Adipose tissue (tissue), 3 donors: ENCODE data around the gene VKORC1L1. TPM values are rescaled to one million over a fixed set of nuclear protein-coding genes. Genes with fewer than 3 reads are reported as not detected.
"Not testable (repeated sequence)": the region's sequence is repeated elsewhere in the genome, so short reads cannot be mapped to it uniquely, and the experiment has no call there.

ENCODE experiments used
- H3K27ac ChIP-seq: one replicate; pipeline ENCODE4 v1.5.1; 2013; ENCODE audit warnings: low read depth, low read length
- WGBS, 3 donors: extraction: QIAGEN DNeasy Blood & Tissue Kit; methylation state at CpG; one replicate each; pipeline ENCODE4 v1.1.7; 2013; 5-methylcytosine and 5-hydroxymethylcytosine counted together
- polyA plus RNA-seq, 3 donors: library from polyadenylated mRNA; stranded (reverse); fragments of 200-250 nt; gene quantifications; one replicate each; pipeline ENCODE4 v1.2.3, GENCODE V29; 2013
- donor health status: healthy with polysubstance abuse.
- donor health status: Bipolar disorder and iron deficiency.
- donor health status: healthy.

The VKORC1L1 gene
- polyA plus RNA-seq, 3 donors: 10.4 to 66.8 (median 21.6) TPM

DNA sequence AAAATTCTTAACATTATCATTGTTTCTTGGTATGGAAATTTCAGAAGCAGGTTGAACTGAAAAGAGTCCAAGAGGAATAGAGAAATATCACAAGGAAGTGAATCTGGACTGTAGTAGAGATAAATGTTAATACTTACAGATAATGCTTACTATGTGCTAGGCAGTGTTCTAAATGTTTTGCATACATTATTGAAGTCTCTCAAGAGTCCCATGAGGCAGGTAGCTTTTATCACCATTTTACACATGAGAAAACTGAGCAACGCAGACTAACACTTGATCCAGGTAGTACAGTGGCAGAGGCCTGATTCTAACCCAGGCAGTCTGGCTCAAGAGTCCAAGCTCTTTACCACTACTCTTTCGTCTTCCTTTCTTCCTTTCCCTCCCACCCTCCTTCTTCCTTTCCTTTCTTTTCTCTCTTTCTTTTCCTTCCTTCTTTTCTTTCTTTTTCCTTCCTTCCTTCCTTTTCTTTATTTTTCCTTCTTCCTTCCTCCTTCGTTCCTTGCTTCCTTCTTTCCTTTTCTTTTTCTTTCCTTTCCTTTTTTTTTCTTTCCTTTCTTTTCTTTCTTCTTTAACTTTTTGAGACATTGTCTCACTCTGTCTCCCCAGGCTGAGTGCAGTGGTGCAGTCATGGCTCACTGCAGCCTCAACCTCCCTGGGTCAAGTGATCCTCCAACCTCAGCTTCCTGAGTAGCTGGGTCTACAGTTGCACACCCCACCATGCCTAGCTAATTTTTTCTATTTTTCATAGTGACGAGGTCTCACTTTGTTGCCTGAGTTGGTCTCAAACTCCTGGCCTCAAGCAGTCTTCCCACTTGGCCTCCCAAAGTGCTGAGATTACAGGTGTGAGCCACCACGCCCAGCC lies 6.6 kb downstream of the VKORC1L1 start:
- not testable (repeated sequence) for H3K27ac ChIP-seq
- 69 to 80% (median 70%) methylated on average over 4 to 5 of the region's 5 CpGs for WGBS, 3 donors

DNA sequence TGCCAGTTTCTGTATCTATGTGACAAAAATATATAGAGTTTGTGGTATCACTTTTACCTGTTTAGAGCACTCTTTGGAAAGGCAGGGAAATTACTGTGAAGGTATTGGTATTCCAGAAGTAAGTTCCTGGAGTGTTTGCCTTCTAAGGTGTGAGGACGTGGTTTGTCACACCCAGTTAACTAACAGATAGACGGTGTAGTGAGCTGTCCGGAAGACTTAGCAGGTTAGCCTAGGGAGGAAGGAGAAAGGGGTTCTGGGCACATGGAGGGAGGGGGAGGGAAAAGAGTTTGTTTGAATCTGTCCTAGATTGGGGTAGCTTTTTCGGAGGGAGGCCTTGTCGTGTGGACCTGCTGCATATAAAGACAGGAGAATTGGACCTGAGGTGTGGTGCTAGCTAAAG lies 7.4 kb downstream of the VKORC1L1 start:
- not testable (repeated sequence) for H3K27ac ChIP-seq
- WGBS, 3 donors: 87 to 95% (median 90%) methylated on average over 5 of the region's 5 CpGs

DNA sequence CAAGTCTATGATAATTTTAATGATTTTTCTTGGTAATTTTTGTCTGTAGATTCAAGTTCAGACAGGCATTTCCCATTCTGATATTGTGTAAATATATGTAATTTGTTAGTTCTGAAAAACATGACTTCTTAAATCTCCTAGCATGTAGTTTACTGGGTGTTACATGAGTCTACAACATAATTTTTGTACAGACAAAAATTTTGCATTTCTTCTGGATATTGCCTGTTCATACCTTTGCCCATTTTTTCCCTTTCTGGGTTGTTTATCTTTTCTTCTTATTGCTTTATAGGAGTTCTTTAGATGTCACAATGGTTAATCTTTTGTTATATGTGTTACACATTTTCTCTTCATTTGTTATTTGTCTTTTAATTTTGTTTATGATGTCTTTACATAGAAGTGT lies 12.1 kb downstream of the VKORC1L1 start:
- not testable (repeated sequence) for H3K27ac ChIP-seq

DNA sequence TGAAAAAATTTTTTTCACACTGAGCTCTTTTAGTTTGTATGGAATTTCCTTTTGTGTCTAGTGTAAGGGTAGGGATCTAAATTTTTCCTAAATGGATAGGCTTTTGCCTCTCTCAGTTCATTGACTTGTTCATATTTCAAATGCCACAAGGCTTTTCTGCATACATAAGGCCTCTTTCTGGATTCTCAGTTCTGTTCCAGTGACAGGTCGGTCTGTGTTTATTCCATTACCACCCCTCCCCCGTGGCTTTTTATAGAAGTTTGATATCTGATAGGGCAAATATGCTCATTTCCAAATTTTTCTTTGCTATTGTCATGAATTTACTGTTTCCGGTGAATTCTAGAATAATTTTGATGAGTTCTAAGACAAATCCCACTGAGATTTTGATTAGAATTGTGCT lies 12.7 kb downstream of the VKORC1L1 start:
- H3K27ac ChIP-seq: not testable (repeated sequence)
- WGBS, 3 donors: 81 to 100% (median 92%) methylated on average over 1 of the region's 3 CpGs

- 53 to 79% (median 75%) methylated on average over 5 of the region's 5 CpGs for WGBS, 3 donors
- H3K27ac ChIP-seq: not testable (repeated sequence)
Measured at GRCh38 chr7:65888434-65889156, 15.7 kb downstream of the VKORC1L1 start.

GRCh38 chr7:65889722-65890121 lies 16.8 kb downstream of the VKORC1L1 start:
- 95 to 99% (median 97%) methylated on average over 2 of the region's 2 CpGs for WGBS, 3 donors
- H3K27ac ChIP-seq: not testable (repeated sequence)

DNA sequence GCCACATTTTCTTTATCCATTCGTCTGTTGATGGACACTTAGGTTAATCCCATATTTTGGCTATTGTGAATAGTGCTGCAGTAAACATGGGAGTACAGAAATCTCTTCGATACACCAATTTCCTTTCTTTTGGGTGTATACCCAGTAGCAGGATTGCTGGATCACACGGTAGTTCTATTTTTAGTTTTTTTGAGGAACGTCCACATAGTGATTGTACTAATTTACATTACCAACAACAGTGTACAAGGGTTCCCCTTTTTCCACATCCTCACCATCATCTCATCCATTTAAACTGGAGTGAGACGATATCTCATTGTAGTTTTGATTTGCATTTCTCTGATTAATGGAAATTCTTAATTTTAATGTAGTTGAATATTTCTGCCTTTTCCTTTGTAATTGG lies 19.3 kb downstream of the VKORC1L1 start:
- WGBS, 3 donors: 67 to 81% (median 70%) methylated on average over 5 of the region's 5 CpGs
- no peak overlapping the region for H3K27ac ChIP-seq

- 53 to 77% (median 70%) methylated on average over 1 of the region's 1 CpG for WGBS, 3 donors
- no peak overlapping the region for H3K27ac ChIP-seq
Measured at GRCh38 chr7:65892835-65893234, 20.0 kb downstream of the VKORC1L1 start.

DNA sequence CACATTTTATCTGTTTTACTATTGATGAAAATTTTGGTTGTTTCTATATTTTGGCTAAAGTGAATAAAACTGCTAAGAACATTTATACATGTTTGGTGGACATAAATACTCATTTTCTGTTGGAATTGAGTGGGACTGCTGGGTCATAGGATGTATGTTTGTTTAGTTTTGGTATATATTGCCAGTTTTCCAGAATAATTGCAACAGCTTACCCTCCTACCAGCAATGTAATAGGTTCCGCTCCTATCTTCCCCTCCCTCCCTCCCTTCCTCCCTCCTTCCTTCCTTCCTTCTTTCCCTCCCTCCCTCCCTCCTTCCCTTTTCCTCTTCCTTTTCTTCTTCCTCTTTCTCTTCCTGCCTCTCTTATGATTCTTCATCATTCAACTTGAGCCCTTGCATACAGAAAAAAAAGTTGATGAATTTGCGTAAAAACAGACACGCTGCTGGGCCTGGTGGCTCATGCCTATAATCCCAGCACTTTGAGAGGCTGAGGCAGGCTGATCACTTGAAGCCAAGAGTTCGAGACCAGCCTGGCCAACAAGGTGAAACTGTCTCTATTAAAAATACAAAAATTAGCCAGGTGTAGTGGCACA lies 23.5 kb downstream of the VKORC1L1 start:
- no peak overlapping the region for H3K27ac ChIP-seq
- WGBS, 3 donors: 79 to 97% (median 83%) methylated on average over 4 of the region's 4 CpGs

DNA sequence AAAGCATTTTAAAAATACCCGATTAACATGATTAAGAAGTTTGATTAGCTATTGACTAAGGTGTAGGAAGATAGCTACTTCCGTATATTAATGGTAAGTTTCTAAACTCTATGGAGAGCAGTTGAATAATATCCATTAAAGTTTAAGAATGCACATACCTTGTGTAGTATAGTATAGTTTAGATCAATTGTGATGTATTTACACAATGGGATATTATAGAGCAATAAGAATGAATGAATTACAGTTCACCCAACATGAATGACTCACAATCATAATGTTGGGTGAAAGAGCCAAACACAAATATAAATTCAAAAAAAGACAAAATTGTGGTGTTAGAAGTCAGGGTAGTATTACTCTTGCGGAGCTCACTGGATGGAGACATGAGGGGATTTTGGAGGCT lies 24.4 kb downstream of the VKORC1L1 start:
- H3K27ac ChIP-seq: not testable (repeated sequence)
- WGBS, 3 donors: 91 to 97% (median 94%) methylated on average over 3 of the region's 3 CpGs

DNA sequence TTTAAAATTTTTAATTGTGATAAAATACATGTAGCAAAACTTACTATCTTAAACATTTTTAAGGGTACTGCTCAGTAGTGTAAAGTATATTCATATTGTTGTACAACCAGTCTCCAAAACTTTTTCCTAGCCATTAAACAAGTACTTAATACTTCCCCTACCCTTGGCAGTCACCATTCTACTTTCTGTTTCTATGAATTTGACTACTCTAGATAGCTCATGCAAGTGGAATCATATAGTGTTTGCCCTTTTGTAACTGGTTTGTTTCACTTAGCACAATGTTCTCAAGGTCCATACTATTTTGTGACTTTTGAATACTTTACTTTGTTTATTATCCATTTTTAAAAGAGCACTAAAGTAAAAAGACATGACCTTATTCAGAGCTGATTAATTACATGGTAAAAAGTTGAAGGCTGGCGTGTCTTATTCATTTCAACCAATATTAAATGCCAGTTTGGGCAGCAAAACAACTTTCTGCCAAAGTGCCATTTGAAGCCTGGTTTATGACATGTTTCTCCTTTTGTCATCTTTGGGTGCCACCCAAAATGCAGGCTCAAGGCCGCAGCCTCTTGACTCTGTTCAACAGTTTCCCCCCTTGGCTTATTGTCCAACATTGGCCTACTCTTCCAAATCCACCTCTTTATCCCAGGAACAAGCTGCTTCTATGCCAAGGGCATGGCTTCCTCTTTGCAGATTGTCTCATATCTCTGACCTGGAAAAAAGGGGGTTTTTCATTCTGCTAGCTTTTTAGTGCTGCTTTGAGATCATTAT lies 26.0 kb downstream of the VKORC1L1 start:
- H3K27ac ChIP-seq: not testable (repeated sequence)
- WGBS, 3 donors: 62 to 96% (median 88%) methylated on average over 2 of the region's 2 CpGs

DNA sequence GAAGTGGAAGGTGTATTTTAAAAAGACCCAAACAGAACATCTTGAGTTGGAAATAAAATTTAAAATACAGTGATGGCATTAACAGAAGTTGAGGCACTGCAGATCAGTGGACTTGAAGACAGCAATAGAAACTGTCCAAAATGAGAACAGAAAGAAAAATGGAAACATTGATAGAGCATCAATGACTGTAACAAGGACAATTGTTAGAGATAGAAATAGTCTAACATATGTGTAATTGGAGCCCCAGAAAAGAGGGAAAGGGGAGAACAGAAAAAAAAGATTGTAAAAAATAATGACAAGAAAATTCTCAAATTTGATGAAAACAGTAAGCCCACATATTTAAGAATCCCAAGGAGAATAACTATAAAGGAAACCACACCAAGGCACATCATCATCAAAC lies 29.4 kb downstream of the VKORC1L1 start:
- no peak overlapping the region for H3K27ac ChIP-seq

DNA sequence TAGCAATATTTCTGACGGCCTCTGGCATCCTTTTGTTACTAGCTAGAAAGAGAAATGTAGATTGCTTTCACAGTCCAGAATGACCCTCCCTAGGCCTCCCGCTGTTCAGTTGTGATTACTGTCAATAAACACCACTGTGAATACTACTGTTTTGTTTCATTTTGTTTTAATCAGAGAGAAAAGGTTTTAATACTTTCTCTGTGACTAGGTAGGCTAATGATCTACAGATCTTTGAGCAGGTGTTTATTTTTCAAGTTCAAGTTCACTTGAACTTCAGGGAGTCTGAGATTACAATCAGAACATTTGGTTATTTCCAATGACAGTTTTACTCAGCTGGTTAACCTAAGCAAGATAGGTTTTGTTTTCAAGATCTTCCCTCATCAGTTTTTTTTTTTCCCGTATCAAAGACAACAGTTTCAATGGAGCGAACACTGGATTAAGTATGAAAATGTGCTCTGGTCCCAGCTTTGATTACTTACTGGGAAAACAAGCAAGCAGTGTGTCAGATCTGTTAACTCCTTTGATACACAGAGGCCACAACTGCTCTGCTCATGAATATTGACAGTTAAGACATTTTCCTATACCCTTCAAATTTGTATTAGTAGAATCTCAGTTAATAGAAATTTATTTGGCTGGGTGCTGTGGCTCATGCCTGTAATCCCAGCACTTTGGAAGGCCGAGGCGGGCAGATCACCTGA lies 34.8 kb downstream of the VKORC1L1 start:
- H3K27ac ChIP-seq: no peak overlapping the region

DNA sequence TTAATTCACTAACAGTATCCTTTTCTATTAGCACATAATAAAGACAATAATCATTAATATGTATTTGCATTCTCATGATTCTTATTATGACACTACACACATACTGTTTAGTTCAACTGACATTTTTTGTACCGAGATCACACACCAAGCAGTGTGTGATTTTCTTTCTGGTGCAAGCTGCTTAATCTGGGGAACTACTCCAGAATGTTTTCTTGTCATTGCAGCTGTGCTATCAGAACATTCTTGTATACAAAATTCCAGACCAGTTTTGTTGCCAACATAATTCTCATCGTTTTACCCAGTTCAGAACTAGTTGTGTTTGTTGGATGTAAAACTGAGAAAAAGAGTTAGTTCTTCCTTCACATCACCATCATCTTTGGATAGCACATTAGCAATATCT lies 37.4 kb downstream of the VKORC1L1 start:
- WGBS, 3 donors: 19 to 53% (median 45%) methylated on average over 2 of the region's 2 CpGs
- H3K27ac ChIP-seq: no peak overlapping the region

More for the DNA sequence above, 34.8 kb downstream of the VKORC1L1 start:
- WGBS, 3 donors: 53 to 96% (median 91%) methylated on average over 6 of the region's 6 CpGs

GRCh38 chr7:65912237-65912636 lies 39.4 kb downstream of the VKORC1L1 start:
- WGBS, 3 donors: 92 to 95% (median 95%) methylated on average over 7 of the region's 7 CpGs
- no peak overlapping the region for H3K27ac ChIP-seq

DNA sequence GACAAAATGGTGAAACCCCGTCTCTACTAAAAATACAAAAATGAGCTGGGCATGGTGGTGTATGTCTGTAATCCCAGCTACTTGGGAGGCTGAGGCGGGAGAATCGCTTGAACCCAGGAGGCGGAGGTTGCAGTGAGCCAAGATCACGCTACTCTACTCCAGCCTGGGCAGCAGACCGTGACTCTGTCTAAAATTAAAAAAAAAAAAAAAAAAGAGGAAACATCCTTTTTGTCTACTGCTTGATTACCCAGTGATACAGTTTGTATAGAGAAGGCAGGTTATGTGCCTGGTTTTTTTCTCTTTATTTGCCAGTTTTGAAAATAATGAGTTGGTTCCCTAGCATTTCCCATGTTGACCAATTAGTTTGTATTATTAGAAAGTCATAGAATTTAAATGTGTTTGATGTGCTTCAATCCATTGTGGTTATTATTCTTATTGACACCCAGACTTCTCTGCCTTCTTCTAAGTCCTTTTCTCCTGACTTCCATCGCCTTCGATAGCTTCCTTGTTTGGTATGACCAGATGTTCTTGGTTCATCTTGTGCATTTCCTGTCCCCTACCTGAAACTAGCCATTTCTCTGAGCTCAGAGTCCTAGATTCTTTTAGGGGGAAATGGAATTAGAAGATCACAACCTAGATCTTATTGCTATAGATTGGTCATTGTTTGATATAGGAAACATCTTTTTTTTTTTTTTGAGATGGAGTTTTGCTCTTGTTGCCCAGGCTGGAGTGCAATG lies 43.2 kb downstream of the VKORC1L1 start:
- no peak overlapping the region for H3K27ac ChIP-seq
- 82 to 96% (median 84%) methylated on average over 8 of the region's 8 CpGs for WGBS, 3 donors

DNA sequence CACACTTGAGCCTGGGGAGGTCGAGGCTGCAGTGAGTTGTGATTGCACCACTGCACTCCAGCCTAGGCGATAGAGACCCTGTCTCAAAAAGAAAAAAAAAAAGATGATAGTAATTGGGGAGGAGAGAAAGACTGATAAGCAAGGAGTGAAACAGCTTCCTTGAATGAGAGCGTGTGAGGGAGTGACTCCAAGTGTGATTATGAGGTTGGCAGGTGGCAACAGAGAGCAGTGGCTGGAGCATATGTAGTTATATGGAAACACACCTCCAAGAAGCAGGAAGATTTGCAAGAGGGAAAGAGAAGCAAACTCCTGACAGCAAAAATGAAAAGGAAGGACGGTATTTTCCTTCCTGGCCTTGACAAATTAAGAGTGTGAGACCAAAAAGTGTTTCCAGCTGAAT lies 50.4 kb downstream of the VKORC1L1 start:
- 84 to 87% (median 86%) methylated on average over 4 of the region's 4 CpGs for WGBS, 3 donors
- H3K27ac ChIP-seq: no peak overlapping the region

- WGBS, 3 donors: 49 to 86% (median 74%) methylated on average over 4 of the region's 4 CpGs
Measured at GRCh38 chr7:65924193-65924592, 51.3 kb downstream of the VKORC1L1 start.

More at GRCh38 chr7:65924193-65924592, 51.3 kb downstream of the VKORC1L1 start:
- H3K27ac ChIP-seq: no peak overlapping the region
